ENCODE measurements around the gene GPR15LG. TPM values are rescaled to one million over a fixed set of nuclear protein-coding genes. Genes with fewer than 3 reads are reported as not detected.
"Not testable (repeated sequence)": the region's sequence is repeated elsewhere in the genome, so short reads cannot be mapped to it uniquely, and the experiment has no call there.

GPR15LG gene
- total and polyA plus RNA-seq, 2 experiments from 2014 or later: not detected

DNA sequence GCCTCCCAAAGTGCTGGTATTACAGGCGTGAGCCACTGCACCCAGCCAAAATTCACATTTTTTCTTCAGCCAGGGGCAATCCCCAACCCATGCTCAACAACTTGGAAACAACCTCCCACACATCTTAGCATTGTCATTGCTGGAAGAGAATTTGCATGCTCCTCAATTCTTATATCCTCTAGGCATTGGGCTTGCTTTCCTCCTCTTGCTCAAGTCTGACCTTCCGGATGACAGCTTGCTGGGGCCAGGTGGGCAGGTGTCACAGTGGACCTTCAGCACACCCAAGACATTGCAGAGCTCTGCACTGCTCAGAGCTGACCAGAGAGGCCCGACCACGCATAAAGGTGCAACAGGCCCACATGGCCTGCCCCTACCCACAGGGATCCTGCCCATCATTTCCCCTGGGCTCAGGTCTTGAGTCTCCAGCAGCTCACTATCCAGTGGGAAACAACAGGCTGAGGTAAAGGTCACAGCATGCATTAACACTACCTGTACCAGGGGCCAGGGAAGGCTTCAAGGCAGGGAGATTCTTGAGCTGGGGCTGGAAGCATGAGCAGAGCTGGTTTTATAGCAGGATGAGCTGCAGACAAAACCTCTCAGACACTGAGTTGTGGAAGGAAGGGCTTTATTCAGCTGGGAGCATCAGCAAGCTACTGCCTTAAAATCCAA, 6.8 kb upstream of the GPR15LG start:
- H3K27ac ChIP-seq: no peak overlapping the region
- no peak for DNase-seq
- in situ Hi-C loops (cut with MboI): no loop called here
- no peaks in the 10 kb centered on the region for H3K79me2 ChIP-seq (ENCODE audit: insufficient read depth)
- no peaks in the 10 kb centered on the region for H3K4me1 ChIP-seq (ENCODE audit: insufficient read depth)
- H3K9me3 ChIP-seq (ENCODE audit: low read depth): no peaks in the 10 kb centered on the region
- H3F3A ChIP-seq (ENCODE audit: insufficient read depth): no peaks in the 10 kb centered on the region
- H3K36me3 ChIP-seq (ENCODE audit: low read depth): no peaks in the 10 kb centered on the region
- no peak overlapping the region for H3K4me2 ChIP-seq (ENCODE audit: unreplicated experiment)
- no peaks in the 10 kb centered on the region for H3K27me3 ChIP-seq (replicated peaks; ENCODE audit: insufficient read depth)
- no peak for TF ChIP-seq EZH2phosphoT487 (IDR thresholded peaks at IDR 0.05; ENCODE audit: insufficient read depth, low read depth)
- TF ChIP-seq EZH2 (IDR thresholded peaks at IDR 0.05; ENCODE audit: insufficient read depth, poor library complexity, severe bottlenecking): no peak
- H4K20me1 ChIP-seq (ENCODE audit: insufficient read depth): no peaks in the 10 kb centered on the region
- H3K4me3 ChIP-seq: no peak overlapping the region
- no peaks in the 10 kb centered on the region for H3K9me2 ChIP-seq (ENCODE audit: insufficient read depth)
- no peak overlapping the region for H2AFZ ChIP-seq
- no peak overlapping the region for H3K9ac ChIP-seq
- WGBS, 2 experiments (ENCODE audit: low coverage in 1 of 2, low lambda C conversion rate in 2 of 2, missing lambda C conversion rate in 2 of 2): 50 to 53% methylated on average over 4 of the region's 4 CpGs

DNA sequence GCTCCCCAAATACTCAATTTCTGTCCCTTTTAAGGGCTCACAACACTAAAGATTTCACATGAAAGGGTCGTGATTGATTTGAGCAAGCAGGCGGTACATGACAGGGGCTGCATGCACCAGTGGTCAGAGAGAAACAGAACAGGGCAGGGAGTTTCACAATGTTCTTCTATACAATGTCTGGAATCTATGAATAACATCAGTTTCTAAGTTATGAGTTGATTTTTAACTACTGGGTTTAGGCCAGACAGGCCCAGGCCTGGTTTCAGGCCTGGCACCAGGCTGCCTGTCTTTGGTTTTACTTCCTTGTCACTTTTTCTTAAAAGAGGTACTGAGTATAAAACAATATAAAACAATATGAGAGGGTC, 6.3 kb upstream of the GPR15LG start:
- H3F3A ChIP-seq (ENCODE audit: insufficient read depth); H3K27me3 ChIP-seq (replicated peaks; ENCODE audit: insufficient read depth); H3K36me3 ChIP-seq (ENCODE audit: low read depth); H3K4me3 ChIP-seq; H3K9me3 ChIP-seq (ENCODE audit: low read depth); H3K4me2 ChIP-seq (ENCODE audit: unreplicated experiment); H4K20me1 ChIP-seq (ENCODE audit: insufficient read depth); in situ Hi-C loops (cut with MboI); H3K27ac ChIP-seq; H3K9me2 ChIP-seq (ENCODE audit: insufficient read depth); H2AFZ ChIP-seq; H3K4me1 ChIP-seq (ENCODE audit: insufficient read depth); H3K79me2 ChIP-seq (ENCODE audit: insufficient read depth); DNase-seq; H3K9ac ChIP-seq: not testable (repeated sequence)
- 46 to 53% methylated on average over 2 of the region's 2 CpGs for WGBS, 2 experiments (ENCODE audit: low coverage in 1 of 2, low lambda C conversion rate in 2 of 2, missing lambda C conversion rate in 2 of 2)

DNA sequence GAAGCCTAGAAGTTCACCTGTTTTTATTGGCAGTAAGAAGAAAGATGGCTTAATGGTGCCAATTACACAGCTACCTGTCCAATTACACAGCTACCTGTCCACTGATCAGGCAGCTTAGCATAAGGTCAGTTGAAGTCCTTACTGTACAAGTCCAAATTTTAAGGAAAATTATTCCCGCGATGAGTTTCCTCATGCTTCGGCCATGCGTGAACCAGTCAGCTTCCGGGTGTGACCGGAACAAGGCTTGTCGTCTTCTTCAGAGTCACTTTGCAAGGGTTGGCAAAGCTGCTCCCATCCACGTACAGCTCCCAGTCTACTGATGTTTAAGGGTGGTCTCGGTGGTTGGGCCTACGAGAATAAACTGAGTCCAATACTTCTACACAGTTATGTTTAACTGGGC, 5.2 kb upstream of the GPR15LG start:
- H2AFZ ChIP-seq; H3K9ac ChIP-seq; H3K4me3 ChIP-seq; H3K27ac ChIP-seq; in situ Hi-C loops (cut with MboI); H3K9me3 ChIP-seq (ENCODE audit: low read depth); DNase-seq; H3K36me3 ChIP-seq (ENCODE audit: low read depth); H3K4me1 ChIP-seq (ENCODE audit: insufficient read depth); H4K20me1 ChIP-seq (ENCODE audit: insufficient read depth); H3K79me2 ChIP-seq (ENCODE audit: insufficient read depth); H3K27me3 ChIP-seq (replicated peaks; ENCODE audit: insufficient read depth); H3K4me2 ChIP-seq (ENCODE audit: unreplicated experiment); H3K9me2 ChIP-seq (ENCODE audit: insufficient read depth); H3F3A ChIP-seq (ENCODE audit: insufficient read depth): not testable (repeated sequence)
- WGBS, 2 experiments (ENCODE audit: low coverage in 1 of 2, low lambda C conversion rate in 2 of 2, missing lambda C conversion rate in 2 of 2): 76 to 80% methylated on average over 10 of the region's 10 CpGs

DNA sequence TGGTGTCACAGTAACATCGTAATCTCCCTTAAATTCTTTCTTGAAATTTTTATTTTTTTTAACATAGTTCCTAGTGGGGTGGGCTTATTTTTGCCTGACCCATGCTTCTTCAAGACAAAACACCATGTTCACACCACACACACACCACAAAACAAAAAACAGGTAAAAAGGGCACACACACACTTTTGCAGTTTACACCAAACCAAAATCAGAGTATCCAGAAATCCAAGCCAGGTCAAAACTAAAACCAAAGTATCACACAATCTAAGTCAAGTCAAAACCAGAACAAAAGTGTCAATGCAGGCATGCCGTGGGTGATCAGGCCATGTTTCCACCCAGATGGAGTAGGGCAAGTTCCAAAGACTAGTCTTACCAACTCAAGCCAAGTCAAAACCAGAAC, 2.4 kb upstream of the GPR15LG start:
- H3F3A ChIP-seq (ENCODE audit: insufficient read depth); H3K9me2 ChIP-seq (ENCODE audit: insufficient read depth); DNase-seq; H3K4me1 ChIP-seq (ENCODE audit: insufficient read depth); H3K4me2 ChIP-seq (ENCODE audit: unreplicated experiment); H3K9me3 ChIP-seq (ENCODE audit: low read depth); H3K27me3 ChIP-seq (replicated peaks; ENCODE audit: insufficient read depth); H3K9ac ChIP-seq; H2AFZ ChIP-seq; in situ Hi-C loops (cut with MboI); H3K4me3 ChIP-seq; H3K79me2 ChIP-seq (ENCODE audit: insufficient read depth); H4K20me1 ChIP-seq (ENCODE audit: insufficient read depth); H3K36me3 ChIP-seq (ENCODE audit: low read depth); H3K27ac ChIP-seq: not testable (repeated sequence)
- 22 to 25% methylated on average over 2 of the region's 2 CpGs for WGBS, 2 experiments (ENCODE audit: low coverage in 1 of 2, low lambda C conversion rate in 2 of 2, missing lambda C conversion rate in 2 of 2)

DNA sequence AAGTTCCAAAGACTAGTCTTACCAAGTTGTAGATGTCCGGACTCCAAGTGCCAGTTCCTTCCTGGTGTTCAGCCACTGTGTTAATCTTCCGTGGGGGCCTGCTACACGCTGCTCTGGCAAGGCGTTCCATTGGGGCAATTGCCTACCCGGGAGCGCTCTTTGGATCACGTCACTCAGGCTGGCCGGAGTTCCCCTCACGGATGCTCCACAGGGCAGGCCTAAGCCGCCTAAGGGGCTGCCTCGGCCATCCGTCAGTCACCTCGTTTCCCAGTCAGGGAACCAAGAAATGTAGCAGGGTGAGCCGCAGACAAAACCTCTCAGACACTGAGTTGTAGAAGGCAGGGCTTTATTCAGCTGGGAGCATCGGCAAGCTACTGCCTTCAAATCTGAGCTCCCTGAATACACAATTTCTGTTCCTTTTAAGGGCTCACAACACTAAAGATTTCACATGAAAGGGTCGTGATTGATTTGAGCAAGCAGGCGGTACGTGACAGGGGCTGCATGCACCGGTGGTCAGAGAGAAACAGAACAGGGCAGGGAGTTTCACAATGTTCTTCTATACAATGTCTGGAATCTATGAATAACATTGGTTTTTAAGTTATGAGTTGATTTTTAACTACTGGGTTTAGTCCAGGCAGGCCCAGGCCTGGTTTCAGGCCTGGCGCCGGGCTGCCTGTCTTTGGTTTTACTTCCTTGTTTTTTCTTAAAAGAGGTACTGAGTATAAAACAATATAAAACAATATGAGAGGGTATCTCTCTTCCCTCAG, 1.7 kb upstream of the GPR15LG start:
- H3K4me3 ChIP-seq; H3K4me1 ChIP-seq (ENCODE audit: insufficient read depth); H3K9me3 ChIP-seq (ENCODE audit: low read depth); H3K4me2 ChIP-seq (ENCODE audit: unreplicated experiment); H3F3A ChIP-seq (ENCODE audit: insufficient read depth); H3K9me2 ChIP-seq (ENCODE audit: insufficient read depth); H3K36me3 ChIP-seq (ENCODE audit: low read depth); H3K27ac ChIP-seq; H3K27me3 ChIP-seq (replicated peaks; ENCODE audit: insufficient read depth); in situ Hi-C loops (cut with MboI); H3K79me2 ChIP-seq (ENCODE audit: insufficient read depth); DNase-seq; H4K20me1 ChIP-seq (ENCODE audit: insufficient read depth); H3K9ac ChIP-seq; H2AFZ ChIP-seq: not testable (repeated sequence)
- 64 to 65% methylated on average over 21 of the region's 21 CpGs for WGBS, 2 experiments (ENCODE audit: low coverage in 1 of 2, low lambda C conversion rate in 2 of 2, missing lambda C conversion rate in 2 of 2)
